ENCODE results near the gene SNAI3.

Gene SNAI3

GRCh38 chr16:88720396-88720970 lies 34.2 kb upstream of the SNAI3 start:
- Histone ChIP-seq H3K79me2 (ENCODE audit: low read length) (no peaks in the 10 kb centered on the region), H3K9ac (ENCODE audit: low read length) (no peak overlapping the region), H3K27ac (ENCODE audit: low read length) (no peak overlapping the region), H2AFZ (ENCODE audit: low read depth, low read length) (no peak overlapping the region), H3K4me3 (ENCODE audit: low read length) (no peak overlapping the region), H4K20me1 (ENCODE audit: insufficient read depth, low read length) (no peaks in the 10 kb centered on the region), H3K36me3 (replicated peaks; ENCODE audit: low read depth, low read length) (peaks cover 26% of the 10 kb centered on the region), H3K4me2 (ENCODE audit: low read length) (no peak overlapping the region), H3K4me1 (ENCODE audit: low read length) (no peaks in the 10 kb centered on the region), H3K27me3 (ENCODE audit: low read depth, low read length) (no peaks in the 10 kb centered on the region), H3K9me3 (ENCODE audit: insufficient read depth, low read length) (no peaks in the 10 kb centered on the region)
- TF ChIP-seq EZH2phosphoT487 (IDR thresholded peaks at IDR 0.05; ENCODE audit: low read depth) (no peak), CTCF (IDR thresholded peaks at IDR 0.05; ENCODE audit: low read depth, low read length) (no peak)

DNA sequence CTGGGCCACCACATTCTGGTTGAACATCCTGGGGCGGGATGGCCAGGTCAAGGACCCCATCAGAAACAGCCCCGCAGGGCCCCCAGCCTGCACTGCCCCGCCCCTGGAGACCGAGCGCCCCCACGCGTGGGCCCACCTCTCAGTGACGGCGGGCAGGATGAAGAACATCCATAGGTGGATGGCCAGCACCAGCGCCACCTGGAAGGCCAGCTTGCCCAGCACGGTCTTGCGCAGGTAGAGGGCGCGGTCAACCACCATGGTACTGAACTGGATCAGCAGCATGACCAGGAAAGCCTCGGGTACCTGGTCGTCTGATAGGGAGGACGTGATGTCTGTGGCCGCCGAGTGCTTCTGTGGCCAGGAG lies 33.6 kb upstream of the SNAI3 start:
- Histone ChIP-seq H3K27ac (ENCODE audit: low read length) (no peak overlapping the region), H3K4me1 (ENCODE audit: low read length) (no peaks in the 10 kb centered on the region), H3K4me2 (ENCODE audit: low read length) (no peak overlapping the region), H4K20me1 (ENCODE audit: insufficient read depth, low read length) (no peaks in the 10 kb centered on the region), H3K9ac (ENCODE audit: low read length) (no peak overlapping the region), H2AFZ (ENCODE audit: low read depth, low read length) (no peak overlapping the region), H3K27me3 (ENCODE audit: low read depth, low read length) (no peaks in the 10 kb centered on the region), H3K9me3 (ENCODE audit: insufficient read depth, low read length) (no peaks in the 10 kb centered on the region), H3K36me3 (replicated peaks; ENCODE audit: low read depth, low read length) (peaks cover 26% of the 10 kb centered on the region), H3K79me2 (ENCODE audit: low read length) (no peaks in the 10 kb centered on the region), H3K4me3 (ENCODE audit: low read length) (no peak overlapping the region)
- TF ChIP-seq EZH2phosphoT487 (IDR thresholded peaks at IDR 0.05; ENCODE audit: low read depth) = no peak
- no peak for TF ChIP-seq CTCF (IDR thresholded peaks at IDR 0.05; ENCODE audit: low read depth, low read length)

DNA sequence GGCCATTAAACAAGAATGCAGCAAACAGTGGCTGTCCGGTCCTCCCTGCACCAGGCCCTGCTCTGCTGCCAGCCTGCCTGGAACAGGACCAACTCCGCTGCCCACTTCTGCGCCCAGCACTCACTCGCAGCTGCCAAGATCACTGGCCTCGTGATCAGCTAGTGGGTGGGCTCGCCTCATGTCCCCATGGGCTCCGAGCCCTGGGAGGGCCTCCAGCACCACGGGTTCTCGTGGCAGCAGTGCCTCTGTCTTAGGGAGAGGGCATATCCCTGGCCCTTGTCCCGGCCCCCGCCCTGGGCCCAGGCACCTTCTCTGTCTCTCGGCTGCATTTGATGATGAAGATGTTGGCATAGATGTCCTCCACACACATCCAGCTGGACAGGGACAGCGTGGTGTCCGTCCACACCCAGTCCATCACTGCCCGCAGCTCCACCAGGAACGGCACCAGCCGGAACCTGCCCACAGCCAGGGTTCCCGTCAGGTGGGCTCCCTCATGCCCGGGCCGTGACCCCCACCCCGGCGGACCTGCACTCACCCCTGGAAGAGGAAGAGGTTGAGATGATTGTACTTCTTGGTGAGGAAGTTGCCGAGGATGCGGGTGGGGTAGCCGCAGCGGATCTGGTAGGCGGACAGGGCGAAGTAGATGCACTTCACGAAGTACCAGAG lies 33.1 kb upstream of the SNAI3 start:
- no peak overlapping the region for H3K4me2 ChIP-seq (ENCODE audit: low read length)
- no peaks in the 10 kb centered on the region for H3K4me1 ChIP-seq (ENCODE audit: low read length)
- H2AFZ ChIP-seq (ENCODE audit: low read depth, low read length) = no peak overlapping the region
- no peaks in the 10 kb centered on the region for H3K79me2 ChIP-seq (ENCODE audit: low read length)
- no peak overlapping the region for H3K4me3 ChIP-seq (ENCODE audit: low read length)
- H3K9ac ChIP-seq (ENCODE audit: low read length) = no peak overlapping the region
- H3K36me3 ChIP-seq (replicated peaks; ENCODE audit: low read depth, low read length) = peaks cover 26% of the 10 kb centered on the region
- no peaks in the 10 kb centered on the region for H4K20me1 ChIP-seq (ENCODE audit: insufficient read depth, low read length)
- H3K27me3 ChIP-seq (ENCODE audit: low read depth, low read length) = no peaks in the 10 kb centered on the region
- H3K9me3 ChIP-seq (ENCODE audit: insufficient read depth, low read length) = no peaks in the 10 kb centered on the region
- H3K27ac ChIP-seq (ENCODE audit: low read length) = no peak overlapping the region
- TF ChIP-seq EZH2phosphoT487 (IDR thresholded peaks at IDR 0.05; ENCODE audit: low read depth) = no peak
- TF ChIP-seq CTCF (IDR thresholded peaks at IDR 0.05; ENCODE audit: low read depth, low read length) = no peak

DNA sequence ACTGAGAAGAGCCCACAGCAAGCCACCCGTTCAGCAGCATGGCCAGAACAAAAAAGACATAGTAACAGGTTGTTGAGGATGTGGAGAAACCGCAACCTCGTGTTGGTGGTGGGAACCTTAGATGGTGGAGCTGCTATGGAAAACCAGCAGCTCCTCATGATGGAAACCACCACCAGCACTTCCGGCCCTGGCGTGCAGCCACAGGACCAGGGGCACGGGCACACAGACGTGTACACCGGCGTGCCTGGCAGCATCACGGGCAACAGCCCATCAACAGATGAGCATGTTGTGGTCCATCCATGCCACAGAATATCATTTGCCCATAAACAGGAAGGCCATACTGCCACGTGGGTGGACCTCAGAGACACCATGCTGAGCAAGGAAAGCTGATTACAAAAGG lies 31.9 kb upstream of the SNAI3 start:
- no peaks in the 10 kb centered on the region for H3K79me2 ChIP-seq (ENCODE audit: low read length)
- no peak overlapping the region for H3K4me2 ChIP-seq (ENCODE audit: low read length)
- no peaks in the 10 kb centered on the region for H3K27me3 ChIP-seq (ENCODE audit: low read depth, low read length)
- H2AFZ ChIP-seq (ENCODE audit: low read depth, low read length) = no peak overlapping the region
- H3K4me3 ChIP-seq (ENCODE audit: low read length) = no peak overlapping the region
- no peaks in the 10 kb centered on the region for H3K4me1 ChIP-seq (ENCODE audit: low read length)
- no peak overlapping the region for H3K9ac ChIP-seq (ENCODE audit: low read length)
- TF ChIP-seq CTCF (IDR thresholded peaks at IDR 0.05; ENCODE audit: low read depth, low read length) = no peak
- TF ChIP-seq EZH2phosphoT487 (IDR thresholded peaks at IDR 0.05; ENCODE audit: low read depth) = no peak
- no peaks in the 10 kb centered on the region for H3K9me3 ChIP-seq (ENCODE audit: insufficient read depth, low read length)
- no peak overlapping the region for H3K27ac ChIP-seq (ENCODE audit: low read length)
- H4K20me1 ChIP-seq (ENCODE audit: insufficient read depth, low read length) = no peaks in the 10 kb centered on the region
- H3K36me3 ChIP-seq (replicated peaks; ENCODE audit: low read depth, low read length) = peaks cover 23% of the 10 kb centered on the region

Data from OCI-LY3 (cell line).